GM21423 (cell line): Measurements from ENCODE around the gene GSE1.
A peak's percentile ranks its signal among the peaks of the same experiment; 100 is the strongest.

Source experiments
- ATAC-seq: cut with Tn5 transposase; IDR thresholded peaks from one replicate; pipeline ENCODE4 v1.9.1; 2021; ENCODE audit warnings: mild to moderate bottlenecking, moderate library complexity; ENCODE audit not compliant: unreplicated experiment

GSE1 gene

GRCh38 chr16:85674828-85675227 is 61.7 kb downstream of the GSE1 start:
- no peak for ATAC-seq

DNA sequence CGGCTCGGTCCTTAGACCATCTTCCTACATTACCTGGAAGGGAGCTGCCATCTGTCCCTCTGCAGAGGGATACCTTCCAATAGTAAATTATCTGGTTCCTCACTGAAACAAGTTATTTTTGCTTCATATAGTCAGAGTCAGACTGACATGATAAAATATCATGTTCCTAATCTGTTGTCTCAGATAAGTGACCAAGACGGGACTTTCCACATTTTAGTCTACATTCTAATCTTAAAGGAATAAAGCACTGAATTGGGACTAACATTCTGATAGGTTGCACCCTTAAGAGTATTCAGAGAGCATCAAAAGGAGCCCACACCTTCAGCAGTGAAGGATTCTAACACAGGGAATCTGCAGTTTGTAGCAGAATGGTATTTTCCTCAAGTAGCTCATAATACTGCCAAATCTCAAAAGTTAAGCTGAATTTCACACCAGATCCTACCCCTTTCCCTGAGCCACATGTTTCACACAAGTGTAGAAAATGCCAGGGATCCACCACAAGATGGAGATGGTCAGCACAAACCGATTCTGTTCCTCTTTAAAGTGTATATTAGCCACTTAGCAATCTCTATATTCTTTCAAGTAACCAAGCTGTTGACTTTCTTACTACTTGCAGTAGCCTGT is 62.2 kb downstream of the GSE1 start:
- ATAC-seq, result no peak

DNA sequence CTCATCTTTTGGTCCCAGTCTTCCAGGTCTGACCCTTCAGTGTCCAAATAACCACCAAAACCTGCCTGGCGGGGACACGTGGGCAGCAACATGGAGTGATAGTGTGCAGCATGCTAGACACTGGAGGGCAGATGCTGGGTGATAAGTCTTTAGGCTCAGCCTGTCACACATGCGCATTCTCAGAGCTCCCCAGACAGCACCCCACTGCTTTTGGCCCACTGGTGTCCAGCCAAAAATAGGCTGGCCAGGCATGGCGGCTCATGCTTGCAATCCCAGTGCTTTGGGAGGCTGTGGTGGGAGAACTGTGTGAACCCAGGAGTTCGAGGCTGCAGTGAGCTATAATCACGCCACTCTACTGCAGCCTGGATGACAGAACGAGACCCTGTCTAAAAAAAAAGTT is 63.3 kb downstream of the GSE1 start:
- ATAC-seq, result no peak

DNA sequence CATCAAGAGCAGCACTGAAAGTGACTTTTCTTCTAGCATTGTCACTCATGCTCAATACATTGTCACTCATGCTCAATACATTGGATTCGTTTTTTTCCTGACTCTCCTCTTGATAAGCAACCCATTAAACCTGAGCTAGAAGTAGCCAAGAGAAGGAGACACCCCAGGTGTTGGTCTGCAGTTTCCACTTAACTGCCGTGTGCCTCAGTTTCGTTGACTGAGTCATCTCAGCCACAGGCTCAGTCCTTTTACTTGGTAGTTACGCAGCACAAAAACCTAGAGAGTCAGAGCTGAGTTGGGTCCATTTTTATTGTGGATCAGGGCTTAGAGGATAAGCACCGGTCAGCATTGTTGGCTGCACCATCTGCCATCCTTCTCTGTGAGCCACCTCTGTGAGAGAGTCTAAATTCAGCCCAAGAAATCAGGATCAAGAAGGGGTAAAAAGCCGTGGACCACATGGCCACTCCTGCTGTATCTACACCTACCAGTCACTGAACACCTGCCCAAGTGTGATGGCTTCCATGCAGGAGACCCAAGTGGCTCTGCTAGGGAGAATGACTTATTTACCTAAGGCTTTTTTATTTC is 64.4 kb downstream of the GSE1 start:
- no peak for ATAC-seq

GRCh38 chr16:85678016-85678415 is 64.9 kb downstream of the GSE1 start:
- no peak for ATAC-seq

DNA sequence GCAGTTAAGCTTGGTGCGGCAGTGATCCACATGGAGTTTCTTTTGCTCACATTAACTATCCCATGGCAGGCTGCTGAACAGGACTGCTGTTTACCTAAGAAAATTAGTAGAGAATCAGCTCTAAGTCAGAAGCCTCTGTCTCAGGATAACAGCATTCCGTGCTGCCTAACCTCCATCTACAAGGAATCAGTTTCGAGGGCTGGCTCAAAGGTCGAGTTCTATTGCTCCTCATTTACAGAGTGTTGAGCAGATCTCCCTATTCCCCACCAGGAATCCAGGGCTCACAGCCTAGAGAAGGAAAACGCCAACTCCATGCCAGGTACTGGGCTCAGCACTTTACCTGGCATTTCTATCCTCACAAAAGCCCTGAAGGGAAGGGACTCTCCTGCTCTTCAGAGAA is 65.7 kb downstream of the GSE1 start:
- ATAC-seq, result no peak

- ATAC-seq, result no peak
These were observed 66.7 kb downstream of the GSE1 start for GRCh38 chr16:85679870-85680269.

DNA sequence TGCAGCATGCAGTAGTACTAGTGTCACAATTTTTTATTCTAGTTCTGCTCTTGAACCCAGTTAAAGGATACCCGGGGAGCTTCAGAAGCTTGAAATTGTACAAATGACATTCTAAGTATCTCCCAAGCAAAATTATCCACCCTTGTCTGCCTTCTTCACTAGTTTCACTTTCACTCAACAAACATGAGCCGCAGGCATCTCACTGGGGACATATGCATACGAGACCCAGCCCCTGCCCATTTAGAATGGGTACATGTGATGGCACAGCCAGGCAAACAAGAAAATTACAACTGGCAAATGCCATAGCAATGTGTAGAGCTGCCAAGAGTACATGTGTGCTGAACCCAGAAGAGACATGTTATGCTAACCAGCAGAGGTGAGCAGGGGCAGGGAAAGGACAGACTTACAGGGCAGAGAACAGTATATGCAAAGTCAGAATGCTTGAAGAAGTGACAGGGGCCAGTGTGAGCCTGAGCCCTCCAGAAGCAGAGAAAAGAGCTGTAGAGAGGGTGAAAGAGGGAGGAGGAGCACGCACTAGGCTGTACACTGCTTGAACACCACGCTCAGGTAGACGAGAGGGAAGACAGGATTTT is 67.3 kb downstream of the GSE1 start:
- no peak for ATAC-seq

- no peak for ATAC-seq
These were observed 68.1 kb downstream of the GSE1 start for GRCh38 chr16:85681255-85681654.

GRCh38 chr16:85682516-85682915 is 69.4 kb downstream of the GSE1 start:
- no peak for ATAC-seq

GRCh38 chr16:85683363-85683762 is 70.2 kb downstream of the GSE1 start:
- no peak for ATAC-seq

DNA sequence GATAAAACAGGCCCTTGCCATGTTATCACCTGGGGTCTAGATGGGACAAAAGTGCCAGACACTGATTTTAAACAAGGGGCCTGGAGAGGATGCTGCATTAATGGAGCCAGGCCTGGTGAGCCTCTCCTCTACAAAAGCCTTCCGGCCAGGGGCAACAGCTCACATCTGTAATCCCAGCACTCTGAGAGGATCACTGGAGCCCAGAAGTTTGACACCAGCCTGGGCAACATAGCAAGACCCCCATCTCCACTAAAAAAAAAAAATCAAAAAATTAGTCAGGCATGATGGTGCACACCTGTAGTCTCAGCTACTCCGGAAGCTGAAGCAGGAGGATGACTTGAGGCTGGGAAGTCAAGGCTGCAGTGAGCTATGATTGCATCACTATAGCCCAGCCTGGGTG is 72.1 kb downstream of the GSE1 start:
- no peak for ATAC-seq

- ATAC-seq, result no peak
These were observed 73.9 kb downstream of the GSE1 start for GRCh38 chr16:85686912-85687591.

DNA sequence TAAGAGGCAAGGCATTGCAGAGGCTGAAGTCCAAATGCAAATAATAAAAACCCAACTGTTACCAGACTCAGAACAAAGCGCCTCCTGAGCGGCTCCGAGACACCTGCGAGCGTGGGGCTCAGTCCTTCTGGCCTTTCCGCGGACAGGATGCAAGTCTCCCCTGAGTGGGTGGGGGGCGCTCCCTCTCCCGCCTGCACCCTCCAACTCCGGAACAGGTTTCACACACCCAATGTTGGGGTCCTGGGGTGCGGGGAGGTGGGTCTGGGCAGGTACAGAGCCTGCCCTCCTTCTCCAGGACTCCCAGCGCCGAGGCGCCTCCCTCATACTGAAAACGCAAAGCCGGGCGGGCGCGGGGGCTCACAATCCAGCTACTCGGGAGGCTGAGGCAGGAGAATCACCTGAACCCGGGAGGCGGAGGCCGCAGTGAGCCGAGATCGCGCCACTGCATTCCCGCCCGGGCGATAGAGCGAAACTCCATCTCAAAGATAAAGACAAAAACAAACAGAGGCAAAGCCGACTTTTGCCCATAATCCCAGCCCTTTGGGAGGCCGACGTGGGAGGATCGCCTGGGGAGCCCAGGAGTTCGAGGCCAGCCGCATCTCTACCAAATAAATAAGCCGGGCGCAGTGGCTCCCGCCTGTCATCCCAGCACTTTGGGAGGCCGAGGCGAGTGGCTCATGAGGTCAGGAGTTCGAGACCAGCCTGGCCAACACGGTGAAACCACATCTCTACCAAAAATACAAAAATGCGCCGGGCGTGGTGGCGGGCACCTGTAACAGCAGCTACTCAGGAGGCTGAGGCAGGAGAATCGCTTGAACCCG is 74.7 kb downstream of the GSE1 start:
- ATAC-seq, result no peak

DNA sequence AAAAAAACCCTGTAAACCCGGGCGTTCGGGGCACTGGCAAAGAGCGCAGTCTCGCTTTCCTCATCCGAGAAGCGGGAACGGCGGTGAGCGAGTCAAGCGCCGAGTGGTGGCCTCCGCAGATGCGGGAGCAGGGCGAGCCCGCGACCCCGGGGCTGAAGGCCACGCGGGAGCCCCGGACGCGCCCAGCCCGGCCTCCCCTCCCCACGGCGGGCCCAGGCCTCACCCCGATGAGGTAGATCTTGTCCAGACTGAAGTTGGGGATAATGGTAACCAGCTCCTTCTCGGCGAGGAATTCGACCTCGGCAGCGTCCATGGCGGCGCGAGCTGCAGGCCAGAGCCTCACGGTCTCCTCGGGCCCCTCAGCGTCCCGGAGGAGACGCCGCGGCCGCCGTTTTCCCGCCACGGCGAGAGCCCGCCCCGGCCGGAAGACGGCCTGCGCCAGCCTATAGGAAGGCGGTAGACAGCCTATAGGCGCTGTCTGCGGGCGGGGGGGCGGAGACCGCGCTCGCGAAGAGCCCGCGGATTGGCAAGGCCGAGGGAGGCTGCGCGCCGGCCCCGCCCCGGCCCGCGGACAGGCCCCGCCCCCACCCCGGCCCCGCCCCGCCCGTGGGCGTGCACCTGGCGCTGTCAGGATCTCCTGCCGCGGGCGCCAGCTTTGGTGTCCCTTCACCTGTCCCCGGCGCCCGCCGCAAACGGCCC is 75.6 kb downstream of the GSE1 start, which contains the start of gene GINS2:
TSS of gene GINS2 (minus strand) at position 369 of the 699 bp plus-strand sequence. CDS start at position 313, 56 bp downstream.
- peak; percentile 94 for ATAC-seq

GRCh38 chr16:85689285-85689949 is 76.3 kb downstream of the GSE1 start:
- ATAC-seq, result no peak

GRCh38 chr16:85689950-85690320 is 76.8 kb downstream of the GSE1 start:
- ATAC-seq, result no peak

- no peak for ATAC-seq
These were observed 77.4 kb downstream of the GSE1 start for GRCh38 chr16:85690469-85691064.
